Esophagus (tissue), 2 donors: ENCODE measurements around the gene CPNE1. TPM values are rescaled to one million over a fixed set of nuclear protein-coding genes. Genes with fewer than 3 reads are reported as not detected.

Experiments used
- H3K27ac ChIP-seq, 2 donors: one replicate each; pipeline ENCODE4 v1.5.1; 2013; ENCODE audit warnings: low read depth in 2 of 2, mild to moderate bottlenecking in 2 of 2, inconsistent platforms in 1 of 2, low read length in 1 of 2, moderate library complexity in 1 of 2
- H3K27me3 ChIP-seq, 2 donors: one replicate each; pipeline ENCODE4 v1.6.1; 2013; ENCODE audit warnings: low read length in 2 of 2, control low read depth in 1 of 2, mild to moderate bottlenecking in 1 of 2; ENCODE audit not compliant: insufficient read depth in 2 of 2, control insufficient read depth in 1 of 2
- H3K36me3 ChIP-seq, 2 donors: one replicate each; pipeline ENCODE4 v1.6.1; 2013; ENCODE audit warnings: low read length in 1 of 2; ENCODE audit not compliant: control insufficient read depth in 2 of 2, insufficient read depth in 2 of 2
- H3K4me1 ChIP-seq, 2 donors: one replicate each; pipeline ENCODE4 v1.6.1; 2013; ENCODE audit warnings: low read length in 1 of 2; ENCODE audit not compliant: control insufficient read depth in 2 of 2, insufficient read depth in 2 of 2
- H3K4me3 ChIP-seq, 2 donors: one replicate each; pipeline ENCODE4 v1.5.1; 2013; ENCODE audit warnings: low read length in 2 of 2, mild to moderate bottlenecking in 2 of 2, low read depth in 1 of 2, moderate library complexity in 1 of 2
- H3K9me3 ChIP-seq, 2 donors: one replicate each; pipeline ENCODE4 v1.6.1; 2013; ENCODE audit warnings: mild to moderate bottlenecking in 2 of 2, low read depth in 1 of 2, low read length in 1 of 2, moderate library complexity in 1 of 2; ENCODE audit not compliant: control insufficient read depth in 2 of 2, insufficient read depth in 1 of 2
- WGBS, 2 donors: extraction: QIAGEN DNeasy Blood & Tissue Kit; methylation state at CpG; one replicate each; pipeline ENCODE4 v1.1.7; 2013; 5-methylcytosine and 5-hydroxymethylcytosine counted together
- polyA plus RNA-seq, 2 donors: library from polyadenylated mRNA; stranded (reverse); fragments of 200-250 nt; gene quantifications; one replicate each; pipeline ENCODE4 v1.2.3, GENCODE V29; 2013
- donor health status: healthy with polysubstance abuse.
- donor health status: Bipolar disorder and iron deficiency.

CPNE1 gene
- polyA plus RNA-seq, 2 donors = 88.9 to 119 TPM

GRCh38 chr20:35597186-35597585, 67.5 kb downstream of the CPNE1 start:
- no peaks in the 10 kb centered on the region for H3K9me3 ChIP-seq

GRCh38 chr20:35595901-35596300, 68.8 kb downstream of the CPNE1 start:
- Histone ChIP-seq H3K4me3 (no peak overlapping the region), H3K27me3 (peaks cover 0 to 6% of the 10 kb centered on the region in 2 donors), H3K27ac (no peak overlapping the region), H3K9me3 (no peaks in the 10 kb centered on the region), H3K4me1 (peaks cover 6 to 7% of the 10 kb centered on the region in 2 donors), H3K36me3 (no peaks in the 10 kb centered on the region)
- WGBS, 2 donors = 53 to 61% methylated on average over 7 of the region's 7 CpGs

More at GRCh38 chr20:35597186-35597585, 67.5 kb downstream of the CPNE1 start:
- H3K27me3 ChIP-seq = peaks cover 0 to 6% of the 10 kb centered on the region in 2 donors
- 91 to 98% methylated on average over 2 of the region's 2 CpGs for WGBS, 2 donors
- peaks cover 6 to 16% of the 10 kb centered on the region in 2 donors for H3K4me1 ChIP-seq
- no peak overlapping the region for H3K27ac ChIP-seq
- no peaks in the 10 kb centered on the region for H3K36me3 ChIP-seq
- H3K4me3 ChIP-seq = no peak overlapping the region

- Histone ChIP-seq H3K4me1 (peaks cover 4 to 6% of the 10 kb centered on the region in 2 donors), H3K4me3 (no peak overlapping the region), H3K27me3 (peaks cover 0 to 3% of the 10 kb centered on the region in 2 donors), H3K9me3 (no peaks in the 10 kb centered on the region), H3K36me3 (no peaks in the 10 kb centered on the region), H3K27ac (no peak overlapping the region)
- WGBS, 2 donors = 71 to 77% methylated on average over 17 of the region's 17 CpGs
Observed at GRCh38 chr20:35595456-35595855, 69.2 kb downstream of the CPNE1 start.

GRCh38 chr20:35592339-35592974, 72.2 kb downstream of the CPNE1 start:
- Histone ChIP-seq H3K36me3 (no peaks in the 10 kb centered on the region), H3K27ac (no peak overlapping the region), H3K9me3 (no peaks in the 10 kb centered on the region), H3K4me3 (no peak overlapping the region), H3K4me1 (peaks cover 3 to 4% of the 10 kb centered on the region in 2 donors), H3K27me3 (no peaks in the 10 kb centered on the region)
- WGBS, 2 donors = 13 to 18% methylated on average over 2 of the region's 2 CpGs

GRCh38 chr20:35588397-35588796, 76.3 kb downstream of the CPNE1 start:
- Histone ChIP-seq H3K9me3 (no peaks in the 10 kb centered on the region), H3K4me3 (no peak overlapping the region), H3K4me1 (peaks cover 4 to 9% of the 10 kb centered on the region in 2 donors), H3K27ac (no peak overlapping the region), H3K36me3 (no peaks in the 10 kb centered on the region), H3K27me3 (no peaks in the 10 kb centered on the region)
- WGBS, 2 donors = 78 to 81% methylated on average over 14 of the region's 14 CpGs

GRCh38 chr20:35587436-35587835, 77.3 kb downstream of the CPNE1 start:
- peaks cover 0 to under 1% of the 10 kb centered on the region in 2 donors for H3K9me3 ChIP-seq
- H3K36me3 ChIP-seq = no peaks in the 10 kb centered on the region
- no peak overlapping the region for H3K4me3 ChIP-seq
- H3K4me1 ChIP-seq = peaks cover 4 to 9% of the 10 kb centered on the region in 2 donors
- WGBS, 2 donors = 74 to 76% methylated on average over 2 of the region's 2 CpGs
- H3K27ac ChIP-seq = no peak overlapping the region
- H3K27me3 ChIP-seq = no peaks in the 10 kb centered on the region

- H3K4me3 ChIP-seq = no peak overlapping the region
- no peaks in the 10 kb centered on the region for H3K27me3 ChIP-seq
- no peaks in the 10 kb centered on the region for H3K36me3 ChIP-seq
- WGBS, 2 donors = 95% methylated on average over 6 of the region's 6 CpGs
- peaks cover 4 to 9% of the 10 kb centered on the region in 2 donors for H3K4me1 ChIP-seq
- no peak overlapping the region for H3K27ac ChIP-seq
- peaks cover 0 to 6% of the 10 kb centered on the region in 2 donors for H3K9me3 ChIP-seq
Observed at GRCh38 chr20:35586751-35587425, 77.8 kb downstream of the CPNE1 start.

GRCh38 chr20:35583636-35584560, 80.8 kb downstream of the CPNE1 start:
- Histone ChIP-seq H3K27me3 (no peaks in the 10 kb centered on the region), H3K9me3 (peaks cover 0 to 7% of the 10 kb centered on the region in 2 donors), H3K27ac (no peak overlapping the region), H3K4me3 (no peak overlapping the region), H3K4me1 (peaks cover 4 to 9% of the 10 kb centered on the region in 2 donors), H3K36me3 (no peaks in the 10 kb centered on the region)
- 69 to 85% methylated on average over 17 to 18 of the region's 18 CpGs for WGBS, 2 donors

GRCh38 chr20:35582741-35583404, 81.8 kb downstream of the CPNE1 start:
- no peaks in the 10 kb centered on the region for H3K36me3 ChIP-seq
- no peak overlapping the region for H3K4me3 ChIP-seq
- H3K27ac ChIP-seq = no peak overlapping the region
- no peaks in the 10 kb centered on the region for H3K27me3 ChIP-seq
- H3K4me1 ChIP-seq = peaks cover 4 to 9% of the 10 kb centered on the region in 2 donors
- H3K9me3 ChIP-seq = peaks cover 0 to 7% of the 10 kb centered on the region in 2 donors
- 89 to 91% methylated on average over 12 of the region's 12 CpGs for WGBS, 2 donors
